CD14-positive monocyte (primary cell): ENCODE results near the gene SLC35F1. TPM values are rescaled to one million over a fixed set of nuclear protein-coding genes. Genes with fewer than 3 reads are reported as not detected.

Source experiments
- DNase-seq, 3 donors: peaks; one replicate each; pipeline ENCODE4 v3.0.0-alpha.2; 2011 to 2022
- H2AFZ ChIP-seq: 2 replicates; pipeline ENCODE4 v1.6.0; 2012; ENCODE audit warnings: mild to moderate bottlenecking, low read depth, low read length, inconsistent platforms; ENCODE audit not compliant: insufficient read depth, poor library complexity, severe bottlenecking
- H3K27ac ChIP-seq, 2 donors: 1 replicate in 1 of 2; 2 replicates in 1 of 2; pipeline ENCODE4 v1.5.1; 2012 to 2013; ENCODE audit warnings: low read length in 2 of 2, control low read depth in 1 of 2, inconsistent platforms in 1 of 2, low read depth in 1 of 2, mild to moderate bottlenecking in 1 of 2
- H3K27me3 ChIP-seq, 2 donors: one replicate each; pipeline versions ENCODE4 v1.6.0 to v1.6.1; 2011 to 2013; ENCODE audit warnings: low read length in 2 of 2; ENCODE audit not compliant: control insufficient read depth in 2 of 2, insufficient read depth in 2 of 2
- H3K36me3 ChIP-seq, 2 donors: replicated peaks in 1 of 2; 1 replicate in 1 of 2; 2 replicates in 1 of 2; pipeline versions ENCODE4 v1.5.1 to v1.6.1; 2012 to 2013; ENCODE audit warnings: low read length in 2 of 2, control low read depth in 1 of 2, inconsistent platforms in 1 of 2, mild to moderate bottlenecking in 1 of 2; ENCODE audit not compliant: insufficient read depth in 2 of 2, control insufficient read depth in 1 of 2
- H3K4me1 ChIP-seq, 2 donors: 1 replicate in 1 of 2; 2 replicates in 1 of 2; pipeline versions ENCODE4 v1.5.1 to v1.6.1; 2012 to 2013; ENCODE audit warnings: low read length in 2 of 2, control low read depth in 1 of 2, inconsistent platforms in 1 of 2, mild to moderate bottlenecking in 1 of 2, moderate library complexity in 1 of 2; ENCODE audit not compliant: insufficient read depth in 2 of 2, control insufficient read depth in 1 of 2
- H3K4me2 ChIP-seq: replicated peaks from 2 replicates; pipeline ENCODE3; 2012; ENCODE audit warnings: low read length, moderate library complexity, mild to moderate bottlenecking; ENCODE audit not compliant: poor library complexity, severe bottlenecking; ENCODE audit errors: extremely low read depth
- H3K4me3 ChIP-seq, 3 experiments: fragments of 200-600 bp in 1 of 3; sonication (generic) in 1 of 3; replicated peaks in 1 of 3; 1 replicate in 2 of 3; 2 replicates in 1 of 3; pipeline ENCODE4 v1.5.1; 2011 to 2013; ENCODE audit warnings: low read length in 3 of 3, mild to moderate bottlenecking in 3 of 3, control low read depth in 2 of 3, low read depth in 2 of 3, inconsistent platforms in 1 of 3, moderate library complexity in 1 of 3
- H3K79me2 ChIP-seq: 2 replicates; pipeline ENCODE4 v1.6.0; 2012; ENCODE audit warnings: mild to moderate bottlenecking, control low read depth, inconsistent platforms, low read length, moderate library complexity; ENCODE audit not compliant: insufficient read depth
- H3K9ac ChIP-seq: 2 replicates; pipeline ENCODE4 v1.6.0; 2017; ENCODE audit warnings: low read length, mild to moderate bottlenecking; ENCODE audit not compliant: insufficient read depth, poor library complexity, severe bottlenecking
- H3K9me3 ChIP-seq, 2 donors: replicated peaks in 1 of 2; 1 replicate in 1 of 2; 2 replicates in 1 of 2; pipeline versions ENCODE4 v1.5.1 to v1.6.1; 2012 to 2013; ENCODE audit warnings: low read length in 2 of 2, control low read depth in 1 of 2; ENCODE audit not compliant: control insufficient read depth in 1 of 2, insufficient read depth in 1 of 2
- H4K20me1 ChIP-seq: 2 replicates; pipeline ENCODE4 v1.6.0; 2012; ENCODE audit warnings: mild to moderate bottlenecking, low read length, control low read depth, moderate library complexity; ENCODE audit not compliant: insufficient read depth
- H3K27ac Mint-ChIP-seq, 7 donors: one replicate each; pipeline ENCODE4 v1.8.0; 2020; ENCODE audit warnings: mild to moderate bottlenecking in 7 of 7, mixed read lengths in 7 of 7, moderate library complexity in 6 of 7, inconsistent platforms in 2 of 7
- H3K27me3 Mint-ChIP-seq, 3 donors: one replicate each; pipeline ENCODE4 v1.8.0; 2021 to 2022; ENCODE audit warnings: low read depth in 3 of 3, mild to moderate bottlenecking in 3 of 3, mixed read lengths in 3 of 3, moderate library complexity in 3 of 3, inconsistent platforms in 1 of 3
- H3K36me3 Mint-ChIP-seq, 2 donors: one replicate each; pipeline ENCODE4 v1.8.0; 2020; ENCODE audit warnings: mixed read lengths in 2 of 2, inconsistent platforms in 1 of 2, mild to moderate bottlenecking in 1 of 2
- H3K4me1 Mint-ChIP-seq: one replicate; pipeline ENCODE4 v1.8.0; 2020; ENCODE audit warnings: mild to moderate bottlenecking, mixed read lengths
- H3K4me3 Mint-ChIP-seq, 2 donors: one replicate each; pipeline ENCODE4 v1.8.0; 2020; ENCODE audit warnings: mild to moderate bottlenecking in 2 of 2, mixed read lengths in 2 of 2, moderate library complexity in 1 of 2
- H3K9me3 Mint-ChIP-seq, 7 donors: one replicate each; pipeline ENCODE4 v1.8.0; 2020 to 2022; ENCODE audit warnings: mixed read lengths in 7 of 7, mild to moderate bottlenecking in 6 of 7, moderate library complexity in 6 of 7, inconsistent platforms in 2 of 7
- WGBS: methylation state at CpG from one replicate; pipeline ENCODE4 v1.1.5; 2013; ENCODE audit warnings: missing lambda C conversion rate; ENCODE audit not compliant: insufficient coverage; 5-methylcytosine and 5-hydroxymethylcytosine counted together
- intact Hi-C, 2 donors: fragments of 100-400 bp; cut with micrococcal nuclease; formaldehyde crosslinking; loops; one replicate each; pipeline versions ENCODE4 v1.15.0 to v1.15.1; 2023
- polyA plus RNA-seq, 3 donors: library from polyadenylated mRNA; depleted of rRNA in 1 of 3; unstranded in 2 of 3; stranded (reverse) in 1 of 3; fragments of 300-500 nt in 2 of 3; fragments of >200 nt in 1 of 3; fragmentation: Illumina TruSeq in 2 of 3; gene quantifications; 1 replicate in 2 of 3; 2 replicates in 1 of 3; pipeline ENCODE4 v1.2.3, GENCODE V29; 2012 to 2021
- TF ChIP-seq, protein P1 (sequence below): fragments of 200-600 bp; IDR thresholded peaks from one replicate; pipeline ENCODE4 v1.8.0; 2022; ENCODE audit warnings: antibody characterized with exemption, mild to moderate bottlenecking

Gene SLC35F1
- polyA plus RNA-seq, 3 donors: not detected

DNA sequence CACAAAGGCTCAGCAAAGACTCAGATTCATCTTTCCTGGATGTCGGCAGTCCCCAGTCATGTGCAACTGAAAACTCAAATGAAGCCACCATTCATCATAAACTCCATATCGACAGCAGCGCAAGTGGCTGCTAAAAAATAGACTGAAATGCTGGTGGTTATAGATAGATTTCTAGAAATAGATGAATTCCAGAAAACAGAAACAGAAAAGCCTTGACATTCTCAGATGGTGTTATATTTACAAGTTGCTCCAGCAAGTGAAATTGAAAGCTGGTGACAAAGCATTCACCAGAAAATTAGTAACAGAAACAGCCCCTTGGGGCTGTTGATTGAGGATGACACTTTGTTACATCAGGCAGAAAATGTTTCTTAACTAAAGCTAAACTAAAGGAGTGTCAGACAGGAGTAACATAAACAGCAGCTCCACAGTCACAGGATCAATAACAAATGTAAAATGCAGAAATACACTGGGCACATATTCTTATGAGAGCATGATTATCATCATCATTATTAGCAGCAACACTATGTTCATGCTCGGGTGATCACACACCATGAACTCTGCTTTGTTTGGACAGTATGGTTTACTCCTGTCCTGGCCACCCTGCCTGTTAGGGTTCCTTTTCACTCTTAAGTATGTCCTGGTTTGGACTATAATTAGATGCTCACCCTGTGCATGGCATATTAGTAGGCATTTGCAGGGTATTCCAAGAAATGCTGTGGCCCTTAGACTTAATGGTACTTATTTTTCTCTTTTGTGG is 36.4 kb upstream of the SLC35F1 start:
- 40% methylated on average over 1 of the region's 4 CpGs for WGBS
- peaks cover 0 to 9% (median 4%) of the 10 kb centered on the region in 7 donors for H3K9me3 Mint-ChIP-seq
- Histone ChIP-seq H3K36me3 (no peaks in the 10 kb centered on the region), H3K4me3 (no peak overlapping the region), H3K4me1 (no peaks in the 10 kb centered on the region), H3K4me2 (no peak overlapping the region), H2AFZ (no peak overlapping the region), H3K9ac (no peak overlapping the region), H3K27me3 (no peaks in the 10 kb centered on the region), H3K9me3 (peaks cover 7% of the 10 kb centered on the region in 2 donors), H3K27ac (no peak overlapping the region), H4K20me1 (no peaks in the 10 kb centered on the region), H3K79me2 (no peaks in the 10 kb centered on the region)
- H3K36me3 Mint-ChIP-seq: no peaks in the 10 kb centered on the region
- H3K4me1 Mint-ChIP-seq: no peaks in the 10 kb centered on the region
- no peak overlapping the region for H3K27ac Mint-ChIP-seq
- no peak for DNase-seq
- intact Hi-C loops: no loop called here
- no peaks in the 10 kb centered on the region for H3K27me3 Mint-ChIP-seq
- no peak overlapping the region for H3K4me3 Mint-ChIP-seq
- TF ChIP-seq, protein P1, sequence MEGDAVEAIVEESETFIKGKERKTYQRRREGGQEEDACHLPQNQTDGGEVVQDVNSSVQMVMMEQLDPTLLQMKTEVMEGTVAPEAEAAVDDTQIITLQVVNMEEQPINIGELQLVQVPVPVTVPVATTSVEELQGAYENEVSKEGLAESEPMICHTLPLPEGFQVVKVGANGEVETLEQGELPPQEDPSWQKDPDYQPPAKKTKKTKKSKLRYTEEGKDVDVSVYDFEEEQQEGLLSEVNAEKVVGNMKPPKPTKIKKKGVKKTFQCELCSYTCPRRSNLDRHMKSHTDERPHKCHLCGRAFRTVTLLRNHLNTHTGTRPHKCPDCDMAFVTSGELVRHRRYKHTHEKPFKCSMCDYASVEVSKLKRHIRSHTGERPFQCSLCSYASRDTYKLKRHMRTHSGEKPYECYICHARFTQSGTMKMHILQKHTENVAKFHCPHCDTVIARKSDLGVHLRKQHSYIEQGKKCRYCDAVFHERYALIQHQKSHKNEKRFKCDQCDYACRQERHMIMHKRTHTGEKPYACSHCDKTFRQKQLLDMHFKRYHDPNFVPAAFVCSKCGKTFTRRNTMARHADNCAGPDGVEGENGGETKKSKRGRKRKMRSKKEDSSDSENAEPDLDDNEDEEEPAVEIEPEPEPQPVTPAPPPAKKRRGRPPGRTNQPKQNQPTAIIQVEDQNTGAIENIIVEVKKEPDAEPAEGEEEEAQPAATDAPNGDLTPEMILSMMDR: no peak

DNA sequence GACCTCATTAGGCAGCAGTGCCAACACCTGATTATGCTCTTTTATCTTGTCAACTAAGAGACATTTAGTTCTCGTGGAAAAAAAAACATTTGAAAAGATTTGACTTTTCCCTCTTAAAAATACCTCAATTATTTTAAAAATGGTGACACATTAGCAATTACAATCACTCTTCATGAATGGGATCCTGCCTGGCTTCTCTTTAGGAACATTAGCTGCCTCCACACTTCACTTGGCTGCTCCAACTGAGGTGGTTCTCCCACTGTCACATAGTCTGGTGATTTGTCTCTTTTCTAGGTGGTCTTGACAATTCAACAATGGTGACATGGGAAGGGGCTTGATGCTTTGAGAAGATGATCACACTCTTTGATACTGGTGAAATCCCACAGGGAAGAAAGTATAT is 26.2 kb upstream of the SLC35F1 start:
- WGBS: 57% methylated on average over 1 of the region's 1 CpG

More for the DNA sequence above, 26.2 kb upstream of the SLC35F1 start:
- H3K36me3 ChIP-seq: no peaks in the 10 kb centered on the region
- no peak overlapping the region for H3K9ac ChIP-seq
- Mint-ChIP-seq H3K4me1 (no peaks in the 10 kb centered on the region), H3K27ac (no peak overlapping the region), H3K36me3 (no peaks in the 10 kb centered on the region), H3K27me3 (no peaks in the 10 kb centered on the region), H3K4me3 (no peak overlapping the region), H3K9me3 (peaks cover 0 to 2% (median 0%) of the 10 kb centered on the region in 7 donors)
- intact Hi-C loops: no loop called here
- no peaks in the 10 kb centered on the region for H3K27me3 ChIP-seq
- no peak overlapping the region for H3K4me2 ChIP-seq
- H4K20me1 ChIP-seq: no peaks in the 10 kb centered on the region
- no peaks in the 10 kb centered on the region for H3K79me2 ChIP-seq
- H3K4me1 ChIP-seq: no peaks in the 10 kb centered on the region
- H2AFZ ChIP-seq: no peak overlapping the region
- no peak for DNase-seq
- H3K4me3 ChIP-seq: no peak overlapping the region
- no peak overlapping the region for H3K27ac ChIP-seq
- H3K9me3 ChIP-seq: no peaks in the 10 kb centered on the region
- TF ChIP-seq, protein P1: no peak
